K562 (cell line): ENCODE data around the gene KRTAP5-1. TPM values are rescaled to one million over a fixed set of nuclear protein-coding genes. Genes with fewer than 3 reads are reported as not detected.

Experiments used
- ATAC-seq: fragments of 200-7000 bp; cut with Tn5 transposase; 3 replicates; pipeline ENCODE4 v1.9.1; 2020; ENCODE audit warnings: moderate library complexity
- BruUV-seq: library from RNA; stranded (reverse); fragments of 400-500 nt; replicated peaks from 2 replicates; lab custom pipeline; 2021; lab: Mats Ljungman, UMichigan
- CTCF ChIA-PET: fragments of 300-600 bp; formaldehyde crosslinking; extraction: SDS; loops from one replicate; lab custom pipeline; 2021; ENCODE audit warnings: low intra/inter-chr PET ratio; lab: Yijun Ruan, JAX
- POLR2A ChIA-PET: fragments of 300-600, 350-650 bp; sonication (Branson Sonifier 250); formaldehyde crosslinking; extraction: SDS; loops from one replicate; lab custom pipeline; 2021; ENCODE audit warnings: antibody characterized with exemption, inconsistent platforms; lab: Yijun Ruan, JAX
- DNase-seq, 4 experiments: peaks; one replicate each; pipeline versions ENCODE4 v3.0.0 to v3.0.0-alpha.2; 2011 to 2018; ENCODE audit warnings: low spot score in 3 of 4, mixed read lengths in 3 of 4; ENCODE audit errors: extremely low read depth in 1 of 4
- FAIRE-seq: peaks from 2 replicates; lab custom pipeline; 2011; peaks lifted over from hg19 to GRCh38; lab: Jason Lieb, UNC
- H2AFZ ChIP-seq: 2 replicates; pipeline ENCODE4 v1.6.0; 2011; ENCODE audit warnings: low read depth, low read length, control low read depth, inconsistent platforms
- H3K27ac ChIP-seq: fragments of 200-600 bp; 3 replicates; pipeline ENCODE4 v1.8.0; 2011; ENCODE audit warnings: low read depth, mild to moderate bottlenecking, control low read depth, inconsistent platforms, low read length, moderate library complexity, mixed read lengths; ENCODE audit errors: extremely low read depth
- H3K27me3 ChIP-seq, 2 experiments: fragments of 300-600 bp in 1 of 2; 2 replicates in 1 of 2; 3 replicates in 1 of 2; pipeline versions ENCODE4 v1.6.0 to v1.8.0; 2011; ENCODE audit warnings: inconsistent platforms in 2 of 2, low read length in 2 of 2, mild to moderate bottlenecking in 1 of 2, mixed read lengths in 1 of 2, moderate library complexity in 1 of 2; ENCODE audit not compliant: control insufficient read depth in 2 of 2, insufficient read depth in 2 of 2
- H3K36me3 ChIP-seq: fragments of 300-600 bp; 3 replicates; pipeline ENCODE4 v1.8.0; 2011; ENCODE audit warnings: mild to moderate bottlenecking, low read length, inconsistent platforms; ENCODE audit not compliant: control insufficient read depth, insufficient read depth
- H3K4me1 ChIP-seq, 2 experiments: fragments of 200-600 bp in 1 of 2; replicated peaks in 1 of 2; 2 replicates in 1 of 2; 3 replicates in 1 of 2; pipeline versions ENCODE4 v1.5.1 to v1.8.0; 2011; ENCODE audit warnings: inconsistent platforms in 2 of 2, low read length in 2 of 2, mild to moderate bottlenecking in 1 of 2, mixed read lengths in 1 of 2, moderate library complexity in 1 of 2; ENCODE audit not compliant: control insufficient read depth in 2 of 2, insufficient read depth in 2 of 2
- H3K4me2 ChIP-seq: 2 replicates; pipeline ENCODE4 v1.6.1; 2011; ENCODE audit warnings: low read length, control low read depth, inconsistent platforms, mixed read lengths; ENCODE audit not compliant: insufficient read depth
- H3K4me3 ChIP-seq: fragments of 200-600 bp; sonication (generic), shearing (Covaris generic); 2 replicates; pipeline ENCODE4 v1.5.1; 2016; ENCODE audit warnings: control low read depth, inconsistent platforms
- H3K79me2 ChIP-seq: fragments of 200-600 bp; 3 replicates; pipeline ENCODE4 v1.8.0; 2011; ENCODE audit warnings: low read length, inconsistent platforms; ENCODE audit not compliant: control insufficient read depth, insufficient read depth
- H3K9ac ChIP-seq, 2 experiments: 2 replicates each; pipeline versions ENCODE4 v1.6.0 to v1.6.1; 2011; ENCODE audit warnings: low read depth in 2 of 2, low read length in 2 of 2, control low read depth in 1 of 2, inconsistent platforms in 1 of 2, mild to moderate bottlenecking in 1 of 2, mixed read lengths in 1 of 2; ENCODE audit not compliant: insufficient read depth in 1 of 2
- H3K9me1 ChIP-seq: one replicate; pipeline ENCODE4 v1.6.0; 2011; ENCODE audit warnings: inconsistent platforms, mild to moderate bottlenecking, low read length, moderate library complexity; ENCODE audit not compliant: control insufficient read depth, insufficient read depth
- H3K9me3 ChIP-seq: replicated peaks from 2 replicates; pipeline ENCODE4 v1.5.1; 2011; ENCODE audit warnings: low read depth, low read length, inconsistent platforms; ENCODE audit not compliant: control insufficient read depth, insufficient read depth
- H4K20me1 ChIP-seq: replicated peaks from 2 replicates; pipeline ENCODE4 v1.6.1; 2011; ENCODE audit warnings: low read length, inconsistent platforms, mixed read lengths; ENCODE audit not compliant: control insufficient read depth, insufficient read depth
- DACH1 ChIP-seq: fragments of 450-650 bp; IDR thresholded peaks from 2 replicates; pipeline ENCODE4 v1.6.1; 2018; ENCODE audit not compliant: partially characterized antibody
- ELF2 ChIP-seq: fragments of 250-450 bp; sonication (Bioruptor Pico); IDR thresholded peaks from 2 replicates; pipeline ENCODE4 v1.5.0; 2021; ENCODE audit warnings: mild to moderate bottlenecking
- MEF2D ChIP-seq: conservative IDR thresholded peaks from 2 replicates; pipeline ENCODE4 v1.6.1; 2016; ENCODE audit warnings: low read depth, missing genetic modification characterization, missing compliant biosample characterization
- NFE2 ChIP-seq: IDR thresholded peaks from 2 replicates; pipeline ENCODE4 v1.6.1; 2014; ENCODE audit warnings: antibody characterized with exemption, low read depth
- NFE2L1 ChIP-seq: fragments of 450-650 bp; IDR thresholded peaks from 2 replicates; pipeline ENCODE4 v1.6.1; 2016; ENCODE audit warnings: missing genetic modification characterization, low read depth, mild to moderate bottlenecking, missing compliant biosample characterization, moderate library complexity, borderline replicate concordance
- PHB2 ChIP-seq: fragments of 450-650 bp; IDR thresholded peaks from 2 replicates; pipeline ENCODE4 v1.6.1; 2017; ENCODE audit warnings: low read depth
- SIN3A ChIP-seq, 2 experiments: fragments of 150-350 bp in 1 of 2; IDR thresholded peaks; 2 replicates each; pipeline ENCODE4 v1.6.1; 2011 to 2016; ENCODE audit warnings: borderline replicate concordance in 2 of 2, low read depth in 2 of 2, low read length in 2 of 2, mild to moderate bottlenecking in 2 of 2, moderate library complexity in 2 of 2; ENCODE audit not compliant: control insufficient read depth in 1 of 2
- STAT5B ChIP-seq: fragments of 250-450 bp; sonication (Bioruptor Pico); IDR thresholded peaks from 2 replicates; pipeline ENCODE4 v1.8.0; 2021; ENCODE audit warnings: mild to moderate bottlenecking, inconsistent platforms
- TOE1 ChIP-seq, 2 experiments: fragments of 450-650 bp in 1 of 2; sonication (generic) in 1 of 2; formaldehyde crosslinking in 1 of 2; IDR thresholded peaks; 2 replicates each; pipeline versions ENCODE4 v1.7.1 to v1.8.0; 2016 to 2022; ENCODE audit warnings: borderline replicate concordance in 2 of 2, mild to moderate bottlenecking in 2 of 2, antibody characterized with exemption in 1 of 2, inconsistent platforms in 1 of 2, low read depth in 1 of 2, missing genetic modification reagents in 1 of 2, moderate library complexity in 1 of 2
- ZFX ChIP-seq: sonication (generic); formaldehyde crosslinking; IDR thresholded peaks from 2 replicates; pipeline ENCODE4 v1.8.0; 2022; ENCODE audit warnings: mild to moderate bottlenecking, missing genetic modification reagents, moderate library complexity
- ZNF277 ChIP-seq: fragments of 250-450 bp; sonication (Bioruptor Pico); IDR thresholded peaks from 2 replicates; pipeline ENCODE4 v1.8.0; 2022; ENCODE audit warnings: inconsistent platforms, mild to moderate bottlenecking, moderate library complexity, borderline replicate concordance
- WGBS: fragments of 100-300 bp; shearing (Covaris generic); methylation state at CpG from one replicate; pipeline ENCODE4 v1.1.6; 2016; ENCODE audit warnings: low coverage, mixed read lengths; ENCODE audit not compliant: insufficient coverage; ENCODE audit errors: missing lambda C conversion rate; 5-methylcytosine and 5-hydroxymethylcytosine counted together
- in situ Hi-C: fragments of 300-500 bp; cut with MboI; formaldehyde crosslinking; loops from 4 replicates; pipeline ENCODE4 v1.15.0; 2018; ENCODE audit warnings: inconsistent platforms, mixed read lengths
- intact Hi-C: fragments of 100-400 bp; cut with micrococcal nuclease; formaldehyde crosslinking; loops from 2 replicates; pipeline ENCODE4 v1.14.2; 2022
- polyA plus RNA-seq, 8 experiments: library from polyadenylated mRNA; depleted of rRNA in 4 of 8; stranded (reverse) in 5 of 8; unstranded in 3 of 8; fragments of >200 nt; fragmentation: Nextera tagmentation in 2 of 8; fragmentation: Illumina TruSeq in 1 of 8; extraction: Ambion mirVana in 2 of 8; extraction: Trizol in 1 of 8; gene quantifications; 2 replicates each; pipeline versions ENCODE4 v1.2.1 to v1.2.3, GENCODE V29; 2011 to 2014; ENCODE audit warnings: inconsistent platforms in 1 of 8, missing spikeins in 1 of 8
- total RNA-seq, 7 experiments: library from RNA; depleted of rRNA in 6 of 7; stranded (reverse); fragments of >200 nt in 6 of 7; fragmentation: Illumina TruSeq in 2 of 7; extraction: Trizol in 2 of 7; gene quantifications; 2 replicates each; pipeline versions ENCODE4 v1.2.1 to v1.2.3, GENCODE V29; 2011 to 2021; ENCODE audit warnings: low replicate concordance in 1 of 7
- TF ChIP-seq, protein P1 (sequence below), 2 experiments: fragments of 250-450 bp in 1 of 2; fragments of 450-650 bp in 1 of 2; sonication (Bioruptor Pico) in 1 of 2; IDR thresholded peaks; 2 replicates each; pipeline versions ENCODE4 v1.6.1 to v1.8.0; 2016 to 2021; ENCODE audit warnings: mild to moderate bottlenecking in 2 of 2, moderate library complexity in 2 of 2, missing compliant biosample characterization in 1 of 2, missing genetic modification characterization in 1 of 2
- TF ChIP-seq, protein P2 (sequence below): fragments of 450-650 bp; IDR thresholded peaks from 2 replicates; pipeline ENCODE4 v1.6.1; 2018; ENCODE audit not compliant: partially characterized antibody
- TF ChIP-seq, protein P3 (sequence below): sonication (generic); formaldehyde crosslinking; IDR thresholded peaks from 2 replicates; pipeline ENCODE4 v1.8.0; 2022; ENCODE audit warnings: mild to moderate bottlenecking, low read depth, missing genetic modification reagents

Gene KRTAP5-1
- total and polyA plus RNA-seq, 9 of the 15 experiments (the other 6 are each of a cell fraction or from before 2014, with no cell fraction given), result not detected

DNA sequence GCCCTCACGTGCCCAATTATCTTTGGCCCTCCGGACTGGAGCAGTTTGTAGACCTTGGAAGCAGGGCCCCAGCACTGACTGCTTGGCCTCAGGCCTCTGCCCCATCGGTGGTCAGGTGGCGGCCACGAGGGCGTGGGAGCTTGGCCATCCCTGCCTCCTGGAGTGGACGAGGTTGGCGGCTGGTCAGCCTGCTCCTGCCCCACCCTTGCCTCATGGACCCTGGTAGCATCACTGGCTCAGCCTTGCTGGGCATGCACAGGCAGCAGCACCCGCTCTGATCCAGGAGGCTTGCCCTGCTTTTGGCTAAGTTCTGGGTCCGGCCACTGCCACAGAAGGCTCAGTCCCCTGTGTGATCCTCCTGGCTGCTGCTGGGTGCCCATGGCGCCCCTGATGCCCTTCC is 19.1 kb upstream of the KRTAP5-1 start (continued):
- TF ChIP-seq, protein P1, sequence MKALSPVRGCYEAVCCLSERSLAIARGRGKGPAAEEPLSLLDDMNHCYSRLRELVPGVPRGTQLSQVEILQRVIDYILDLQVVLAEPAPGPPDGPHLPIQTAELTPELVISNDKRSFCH (CRISPR knock-in tag; IDR thresholded peaks at IDR 0.05), result no peak
- TF ChIP-seq, protein P1 (tag; IDR thresholded peaks at IDR 0.05), result no peak
- TF ChIP-seq, protein P2, sequence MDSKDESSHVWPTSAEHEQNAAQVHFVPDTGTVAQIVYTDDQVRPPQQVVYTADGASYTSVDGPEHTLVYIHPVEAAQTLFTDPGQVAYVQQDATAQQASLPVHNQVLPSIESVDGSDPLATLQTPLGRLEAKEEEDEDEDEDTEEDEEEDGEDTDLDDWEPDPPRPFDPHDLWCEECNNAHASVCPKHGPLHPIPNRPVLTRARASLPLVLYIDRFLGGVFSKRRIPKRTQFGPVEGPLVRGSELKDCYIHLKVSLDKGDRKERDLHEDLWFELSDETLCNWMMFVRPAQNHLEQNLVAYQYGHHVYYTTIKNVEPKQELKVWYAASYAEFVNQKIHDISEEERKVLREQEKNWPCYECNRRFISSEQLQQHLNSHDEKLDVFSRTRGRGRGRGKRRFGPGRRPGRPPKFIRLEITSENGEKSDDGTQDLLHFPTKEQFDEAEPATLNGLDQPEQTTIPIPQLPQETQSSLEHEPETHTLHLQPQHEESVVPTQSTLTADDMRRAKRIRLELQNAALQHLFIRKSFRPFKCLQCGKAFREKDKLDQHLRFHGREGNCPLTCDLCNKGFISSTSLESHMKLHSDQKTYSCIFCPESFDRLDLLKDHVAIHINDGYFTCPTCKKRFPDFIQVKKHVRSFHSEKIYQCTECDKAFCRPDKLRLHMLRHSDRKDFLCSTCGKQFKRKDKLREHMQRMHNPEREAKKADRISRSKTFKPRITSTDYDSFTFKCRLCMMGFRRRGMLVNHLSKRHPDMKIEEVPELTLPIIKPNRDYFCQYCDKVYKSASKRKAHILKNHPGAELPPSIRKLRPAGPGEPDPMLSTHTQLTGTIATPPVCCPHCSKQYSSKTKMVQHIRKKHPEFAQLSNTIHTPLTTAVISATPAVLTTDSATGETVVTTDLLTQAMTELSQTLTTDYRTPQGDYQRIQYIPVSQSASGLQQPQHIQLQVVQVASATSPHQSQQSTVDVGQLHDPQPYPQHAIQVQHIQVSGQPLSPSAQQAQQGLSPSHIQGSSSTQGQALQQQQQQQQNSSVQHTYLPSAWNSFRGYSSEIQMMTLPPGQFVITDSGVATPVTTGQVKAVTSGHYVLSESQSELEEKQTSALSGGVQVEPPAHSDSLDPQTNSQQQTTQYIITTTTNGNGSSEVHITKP, result no peak
- TF ChIP-seq NFE2 (no peak), MEF2D (tag) (no peak)

GRCh38 chr11:1603629-1604028 is 18.5 kb upstream of the KRTAP5-1 start:
- Histone ChIP-seq H3K9ac (no peak overlapping the region), H3K36me3 (no peaks in the 10 kb centered on the region), H3K4me3 (no peak overlapping the region), H4K20me1 (no peaks in the 10 kb centered on the region), H3K27ac (no peak overlapping the region), H3K9me3 (no peaks in the 10 kb centered on the region), H2AFZ (no peak overlapping the region), H3K27me3 (peaks cover 9 to 44% of the 10 kb centered on the region in 2 experiments), H3K4me1 (no peaks in the 10 kb centered on the region), H3K9me1 (no peaks in the 10 kb centered on the region), H3K79me2 (no peaks in the 10 kb centered on the region), H3K4me2 (no peak overlapping the region)
- DNase-seq (no peak), FAIRE-seq (no peak), ATAC-seq (no peak)
- intact Hi-C loops, result no loop called here
- ChIA-PET CTCF (no interaction called here), POLR2A (no interaction called here)
- WGBS, result 0% methylated on average over 1 of the region's 1 CpG
- no TSS peak for BruUV-seq
- in situ Hi-C loops, result no loop called here
- TF ChIP-seq ZFX (CRISPR knock-in tag) (no peak), NFE2L1 (tag) (no peak), SIN3A (IDR thresholded peaks at IDR 0.05; ENCODE audit: borderline replicate concordance in 2 of 2, control insufficient read depth in 1 of 2, low read depth in 2 of 2, low read length in 2 of 2) (no peak), STAT5B (CRISPR knock-in tag) (no peak), DACH1 (no peak), TOE1 (IDR thresholded peaks at IDR 0.05; ENCODE audit: borderline replicate concordance) (no peak), TOE1 (CRISPR knock-in tag; IDR thresholded peaks at IDR 0.05; ENCODE audit: borderline replicate concordance, low read depth) (no peak), PHB2 (no peak), ZNF277 (CRISPR knock-in tag) (no peak), ELF2 (CRISPR knock-in tag) (no peak)
- TF ChIP-seq, protein P3, sequence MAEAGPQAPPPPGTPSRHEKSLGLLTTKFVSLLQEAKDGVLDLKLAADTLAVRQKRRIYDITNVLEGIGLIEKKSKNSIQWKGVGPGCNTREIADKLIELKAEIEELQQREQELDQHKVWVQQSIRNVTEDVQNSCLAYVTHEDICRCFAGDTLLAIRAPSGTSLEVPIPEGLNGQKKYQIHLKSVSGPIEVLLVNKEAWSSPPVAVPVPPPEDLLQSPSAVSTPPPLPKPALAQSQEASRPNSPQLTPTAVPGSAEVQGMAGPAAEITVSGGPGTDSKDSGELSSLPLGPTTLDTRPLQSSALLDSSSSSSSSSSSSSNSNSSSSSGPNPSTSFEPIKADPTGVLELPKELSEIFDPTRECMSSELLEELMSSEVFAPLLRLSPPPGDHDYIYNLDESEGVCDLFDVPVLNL (CRISPR knock-in tag), result no peak
